Measurements from ENCODE around the gene TMEM260.

TMEM260 gene

GRCh38 chr14:56579345-56580220, at the start of gene TMEM260:
Gene TMEM260 (plus strand): TSS chr14:56579798. CDS start chr14:56579915, 117 bp downstream.
- peak; percentile 96 for DNase-seq

- DNase-seq = no peak
Measured at GRCh38 chr14:56532546-56532945, 47.1 kb upstream of the TMEM260 start.

- no peak for DNase-seq
Measured at GRCh38 chr14:56534656-56535055, 44.9 kb upstream of the TMEM260 start.

GRCh38 chr14:56539862-56540261, 39.7 kb upstream of the TMEM260 start:
- no peak for DNase-seq

GRCh38 chr14:56543436-56543835, 36.2 kb upstream of the TMEM260 start:
- peak; percentile 95 for DNase-seq

- DNase-seq = no peak
Measured at GRCh38 chr14:56549721-56550120, 29.9 kb upstream of the TMEM260 start.

GRCh38 chr14:56552615-56553014, 27.0 kb upstream of the TMEM260 start:
- peak; percentile 76 for DNase-seq

GRCh38 chr14:56554301-56554700, 25.3 kb upstream of the TMEM260 start:
- no peak for DNase-seq

- peak; percentile 88 for DNase-seq
Measured at GRCh38 chr14:56555921-56556570, 23.6 kb upstream of the TMEM260 start.

GRCh38 chr14:56559182-56559581, 20.4 kb upstream of the TMEM260 start:
- no peak for DNase-seq

- no peak for DNase-seq
Measured at GRCh38 chr14:56561606-56562005, 18.0 kb upstream of the TMEM260 start.

- no peak for DNase-seq
Measured at GRCh38 chr14:56562883-56563282, 16.7 kb upstream of the TMEM260 start.

GRCh38 chr14:56569174-56569573, 10.4 kb upstream of the TMEM260 start:
- no peak for DNase-seq

GRCh38 chr14:56570295-56570694, 9.3 kb upstream of the TMEM260 start:
- DNase-seq = no peak

GRCh38 chr14:56580221-56580711, 668 bp downstream of the TMEM260 start:
- peak; percentile 81 for DNase-seq

- peak; percentile 64 for DNase-seq
Measured at GRCh38 chr14:56581041-56581727, 1.6 kb downstream of the TMEM260 start.

- DNase-seq = peak; percentile 91
Measured at GRCh38 chr14:56585461-56586084, 6.0 kb downstream of the TMEM260 start.

GRCh38 chr14:56587701-56588100, 8.1 kb downstream of the TMEM260 start:
- peak; percentile 59 for DNase-seq

GRCh38 chr14:56590535-56590960, 10.9 kb downstream of the TMEM260 start:
- peak; percentile 95 for DNase-seq

- DNase-seq = peak; percentile 58
Measured at GRCh38 chr14:56592746-56593544, 13.3 kb downstream of the TMEM260 start.

- DNase-seq = no peak
Measured at GRCh38 chr14:56594428-56594827, 14.8 kb downstream of the TMEM260 start.

GRCh38 chr14:56598519-56598918, 18.9 kb downstream of the TMEM260 start:
- no peak for DNase-seq

Data from NCI-H69 (cell line).